MCF 10A (cell line): ENCODE data around the gene SFRP4. TPM values are rescaled to one million over a fixed set of nuclear protein-coding genes. Genes with fewer than 3 reads are reported as not detected.

Experiments
- BruUV-seq: library from RNA; stranded (reverse); fragments of 400-500 nt; replicated peaks from 2 replicates; lab custom pipeline; 2021; lab: Mats Ljungman, UMichigan
- CTCF ChIA-PET: fragments of 300-600 bp; sonication (Branson Sonifier 250); formaldehyde crosslinking; extraction: SDS; loops from one replicate; lab custom pipeline; 2021; ENCODE audit warnings: antibody characterized with exemption, inconsistent platforms; lab: Yijun Ruan, JAX
- POLR2A ChIA-PET: fragments of 300-600, 350-650 bp; sonication (Branson Sonifier 250); formaldehyde crosslinking; extraction: SDS; loops from one replicate; lab custom pipeline; 2020; ENCODE audit warnings: antibody characterized with exemption, inconsistent platforms; lab: Yijun Ruan, JAX
- DNase-seq: peaks from one replicate; pipeline ENCODE4 v3.0.0-alpha.2; 2018; ENCODE audit not compliant: unreplicated experiment
- H3K27ac Mint-ChIP-seq: one replicate; pipeline ENCODE4 v1.8.0; 2022; ENCODE audit warnings: mild to moderate bottlenecking, low read depth, mixed read lengths; ENCODE audit not compliant: unreplicated experiment
- H3K27me3 Mint-ChIP-seq: one replicate; pipeline ENCODE4 v1.8.0; 2022; ENCODE audit warnings: mixed read lengths; ENCODE audit not compliant: insufficient read depth, unreplicated experiment
- H3K36me3 Mint-ChIP-seq: one replicate; pipeline ENCODE4 v1.8.0; 2022; ENCODE audit warnings: mild to moderate bottlenecking, moderate library complexity, mixed read lengths; ENCODE audit not compliant: insufficient read depth, unreplicated experiment
- H3K4me1 Mint-ChIP-seq: one replicate; pipeline ENCODE4 v1.8.0; 2022; ENCODE audit warnings: mixed read lengths; ENCODE audit not compliant: insufficient read depth, unreplicated experiment
- H3K4me3 Mint-ChIP-seq: one replicate; pipeline ENCODE4 v1.8.0; 2022; ENCODE audit warnings: mild to moderate bottlenecking, moderate library complexity, mixed read lengths; ENCODE audit not compliant: unreplicated experiment
- H3K9me3 Mint-ChIP-seq: one replicate; pipeline ENCODE4 v1.8.0; 2022; ENCODE audit warnings: mixed read lengths; ENCODE audit not compliant: unreplicated experiment
- intact Hi-C: fragments of 100-400 bp; cut with micrococcal nuclease; formaldehyde crosslinking; loops from 2 replicates; pipeline ENCODE4 v1.14.1; 2022
- total RNA-seq: library from RNA; stranded (reverse); gene quantifications from 2 replicates; pipeline ENCODE4 v1.2.3, GENCODE V29; 2022
- TF ChIP-seq, protein P1 (sequence below): fragments of 200-600 bp; IDR thresholded peaks from one replicate; pipeline ENCODE4 v1.8.0; 2022; ENCODE audit warnings: antibody characterized with exemption, mild to moderate bottlenecking; ENCODE audit not compliant: unreplicated experiment

SFRP4 gene
- total RNA-seq, 1 experiment from 2014 or later, result not detected

- peaks cover 40% of the 10 kb centered on the region for H3K27me3 Mint-ChIP-seq
- intact Hi-C loops, result no loop called here
- POLR2A ChIA-PET, result no interaction called here
- H3K36me3 Mint-ChIP-seq, result no peaks in the 10 kb centered on the region
- no peak within 1 kb of the TSS for H3K4me3 Mint-ChIP-seq
- H3K4me1 Mint-ChIP-seq, result no peaks in the 10 kb centered on the region
- H3K9me3 Mint-ChIP-seq, result peaks cover 7% of the 10 kb centered on the region
- BruUV-seq, result no TSS peak
- H3K27ac Mint-ChIP-seq, result no peak within 1 kb of the TSS
- CTCF ChIA-PET, result interaction anchor here (0.6 to 1.7 kb wide), 5 partner anchors 19 to 454 kb away, joined by 3 to 9 read pairs (median 3); no protein-coding TSS in a partner anchor
- TF ChIP-seq, protein P1, sequence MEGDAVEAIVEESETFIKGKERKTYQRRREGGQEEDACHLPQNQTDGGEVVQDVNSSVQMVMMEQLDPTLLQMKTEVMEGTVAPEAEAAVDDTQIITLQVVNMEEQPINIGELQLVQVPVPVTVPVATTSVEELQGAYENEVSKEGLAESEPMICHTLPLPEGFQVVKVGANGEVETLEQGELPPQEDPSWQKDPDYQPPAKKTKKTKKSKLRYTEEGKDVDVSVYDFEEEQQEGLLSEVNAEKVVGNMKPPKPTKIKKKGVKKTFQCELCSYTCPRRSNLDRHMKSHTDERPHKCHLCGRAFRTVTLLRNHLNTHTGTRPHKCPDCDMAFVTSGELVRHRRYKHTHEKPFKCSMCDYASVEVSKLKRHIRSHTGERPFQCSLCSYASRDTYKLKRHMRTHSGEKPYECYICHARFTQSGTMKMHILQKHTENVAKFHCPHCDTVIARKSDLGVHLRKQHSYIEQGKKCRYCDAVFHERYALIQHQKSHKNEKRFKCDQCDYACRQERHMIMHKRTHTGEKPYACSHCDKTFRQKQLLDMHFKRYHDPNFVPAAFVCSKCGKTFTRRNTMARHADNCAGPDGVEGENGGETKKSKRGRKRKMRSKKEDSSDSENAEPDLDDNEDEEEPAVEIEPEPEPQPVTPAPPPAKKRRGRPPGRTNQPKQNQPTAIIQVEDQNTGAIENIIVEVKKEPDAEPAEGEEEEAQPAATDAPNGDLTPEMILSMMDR, result no peak
- DNase-seq, result no peak
Observed at GRCh38 chr7:37920305-37920848, 3.8 kb upstream of the SFRP4 start, which contains the start of gene EPDR1. TSS of gene EPDR1 (plus strand) at chr7:37920640. CDS start at chr7:37920940, 300 bp downstream.

- Mint-ChIP-seq H3K4me1 (no peaks in the 10 kb centered on the region), H3K36me3 (peaks cover 6% of the 10 kb centered on the region), H3K9me3 (peaks cover 7% of the 10 kb centered on the region), H3K27me3 (peaks cover 39% of the 10 kb centered on the region), H3K27ac (no peak overlapping the region), H3K4me3 (no peak overlapping the region)
- intact Hi-C loops, result no loop called here
- POLR2A ChIA-PET, result interaction anchor here (0.5 to 0.6 kb wide), 2 partner anchors 12 to 43 kb away, joined by 3 read pairs; no protein-coding TSS in a partner anchor
- CTCF ChIA-PET, result interaction anchor here (0.6 to 3.6 kb wide), 9 partner anchors 9 to 680 kb away, joined by 3 to 22 read pairs (median 4); no protein-coding TSS in a partner anchor
- TF ChIP-seq, protein P1, result no peak
- DNase-seq, result no peak
- BruUV-seq, result no TSS peak
Observed at GRCh38 chr7:37918526-37918925, 1.9 kb upstream of the SFRP4 start.

DNA sequence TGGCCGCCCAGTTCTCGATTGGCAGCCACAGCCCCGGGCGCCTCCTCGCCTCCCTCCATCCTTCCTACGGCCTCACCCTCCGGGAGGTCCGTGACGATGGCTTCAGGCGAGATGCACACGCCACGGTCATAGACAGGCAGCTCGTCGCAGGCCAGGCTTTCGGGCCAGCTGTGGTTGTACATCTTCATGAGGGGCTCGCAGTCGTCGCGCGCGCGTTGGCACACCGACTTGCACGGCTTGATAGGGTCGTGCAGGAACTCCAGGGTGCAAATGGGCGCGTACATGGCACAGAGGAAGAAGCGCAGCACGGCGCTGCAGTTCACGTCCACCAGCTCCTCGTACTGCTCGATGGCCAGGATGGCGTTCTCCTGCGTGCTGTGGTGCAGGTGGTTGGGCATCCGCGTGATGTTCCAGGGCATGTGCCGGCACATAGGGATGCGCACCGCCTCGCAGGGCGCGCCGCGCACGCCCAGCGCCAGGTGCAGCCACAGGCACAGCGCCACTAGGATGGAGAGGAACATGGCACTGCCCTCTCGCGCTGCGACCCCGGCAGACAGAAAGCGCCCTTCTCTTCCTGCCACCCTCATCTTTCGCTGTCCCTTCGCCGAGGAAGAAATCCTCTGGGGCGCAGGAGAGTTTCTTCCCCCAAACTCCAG lies 472 bp downstream of the SFRP4 start:
- Mint-ChIP-seq H3K4me3 (no peak overlapping the region), H3K27ac (no peak overlapping the region), H3K9me3 (no peaks in the 10 kb centered on the region), H3K27me3 (peaks cover 42% of the 10 kb centered on the region), H3K36me3 (peaks cover 6% of the 10 kb centered on the region), H3K4me1 (no peaks in the 10 kb centered on the region)
- POLR2A ChIA-PET, result no interaction called here
- DNase-seq, result no peak
- TF ChIP-seq, protein P1, result no peak
- CTCF ChIA-PET, result interaction anchor here (0.6 to 3.6 kb wide), 12 partner anchors 9 to 1279 kb away, joined by 3 to 22 read pairs (median 4); no protein-coding TSS in a partner anchor
- intact Hi-C loops, result no loop called here
- no TSS peak for BruUV-seq

- no peaks in the 10 kb centered on the region for H3K9me3 Mint-ChIP-seq
- BruUV-seq, result no TSS peak
- ChIA-PET CTCF (interaction anchor here (1.2 to 3.6 kb wide), 4 partner anchors 14 to 453 kb away, joined by 3 to 22 read pairs (median 8); no protein-coding TSS in a partner anchor), POLR2A (no interaction called here)
- H3K27me3 Mint-ChIP-seq, result peaks cover 49% of the 10 kb centered on the region
- peak; percentile 14 for DNase-seq
- H3K27ac Mint-ChIP-seq, result no peak overlapping the region
- H3K4me1 Mint-ChIP-seq, result no peaks in the 10 kb centered on the region
- H3K36me3 Mint-ChIP-seq, result peaks cover 6% of the 10 kb centered on the region
- H3K4me3 Mint-ChIP-seq, result no peak overlapping the region
- TF ChIP-seq, protein P1, result no peak
- intact Hi-C loops, result no loop called here
Observed at GRCh38 chr7:37915438-37915837, 1.2 kb downstream of the SFRP4 start.
